GM12878 (cell line): ENCODE results near the gene NELL1. TPM values are rescaled to one million over a fixed set of nuclear protein-coding genes. Genes with fewer than 3 reads are reported as not detected.

Experiments
- ATAC-seq: fragments of 200-7000 bp; cut with Tn5 transposase; 3 replicates; pipeline ENCODE4 v1.9.1; 2020; ENCODE audit warnings: mild to moderate bottlenecking, moderate library complexity
- BruUV-seq: library from RNA; stranded (reverse); fragments of 400-500 nt; replicated peaks from 2 replicates; lab custom pipeline; 2021; lab: Mats Ljungman, UMichigan
- CTCF ChIA-PET: fragments of 300-600 bp; sonication (Branson Sonifier 250); formaldehyde crosslinking; extraction: SDS; loops from one replicate; lab custom pipeline; 2021; ENCODE audit warnings: inconsistent platforms; lab: Yijun Ruan, JAX
- POLR2A ChIA-PET: fragments of 350-600 bp; formaldehyde crosslinking; extraction: SDS; loops from one replicate; lab custom pipeline; 2021; ENCODE audit warnings: inconsistent platforms; lab: Charles Lee
- RAD21 ChIA-PET: fragments of 300-600 bp; sonication (Branson Sonifier 250); formaldehyde crosslinking; loops from one replicate; lab custom pipeline; 2023; ENCODE audit warnings: antibody characterized with exemption; ENCODE audit not compliant: unreplicated experiment; lab: Charles Lee
- SMC1A ChIA-PET: fragments of 300-600 bp; sonication (Branson Sonifier 250); formaldehyde crosslinking; loops from one replicate; lab custom pipeline; 2023; ENCODE audit not compliant: unreplicated experiment, uncharacterized antibody; lab: Charles Lee
- DNase-seq: peaks from one replicate; pipeline ENCODE4 v3.0.0-alpha.2; 2011; ENCODE audit warnings: low read depth, low spot score
- FAIRE-seq: peaks from 3 replicates; lab custom pipeline; 2011; peaks lifted over from hg19 to GRCh38; lab: Jason Lieb, UNC
- H2AFZ ChIP-seq: 2 replicates; pipeline ENCODE4 v1.6.0; 2011; ENCODE audit warnings: low read depth, low read length, control low read depth; ENCODE audit not compliant: control insufficient read depth
- H3K27ac ChIP-seq: 2 replicates; pipeline ENCODE4 v1.5.1; 2011; ENCODE audit warnings: control low read depth; ENCODE audit not compliant: control insufficient read depth, insufficient read depth
- H3K27me3 ChIP-seq, 2 experiments: replicated peaks in 1 of 2; 2 replicates each; pipeline versions ENCODE4 v1.6.0 to v1.6.1; 2011; ENCODE audit warnings: low read length in 1 of 2; ENCODE audit not compliant: control insufficient read depth in 2 of 2, insufficient read depth in 2 of 2
- H3K36me3 ChIP-seq, 2 experiments: 2 replicates each; pipeline ENCODE4 v1.5.1; 2011; ENCODE audit warnings: low read length in 1 of 2; ENCODE audit not compliant: control insufficient read depth in 2 of 2, insufficient read depth in 2 of 2
- H3K4me1 ChIP-seq: 2 replicates; pipeline ENCODE4 v1.6.1; 2011; ENCODE audit warnings: mild to moderate bottlenecking, low read length, moderate library complexity, mixed read lengths; ENCODE audit not compliant: control insufficient read depth, insufficient read depth
- H3K4me2 ChIP-seq: 2 replicates; pipeline ENCODE4 v1.6.0; 2011; ENCODE audit warnings: control low read depth; ENCODE audit not compliant: control insufficient read depth, insufficient read depth
- H3K4me3 ChIP-seq: fragments of 200-600 bp; sonication (generic); 2 replicates; pipeline ENCODE4 v1.5.1; 2016
- H3K79me2 ChIP-seq: 2 replicates; pipeline ENCODE4 v1.6.0; 2011; ENCODE audit warnings: low read length; ENCODE audit not compliant: control insufficient read depth, insufficient read depth
- H3K9ac ChIP-seq: 2 replicates; pipeline ENCODE4 v1.8.0; 2011; ENCODE audit warnings: low read length, control low read depth, mixed read lengths; ENCODE audit not compliant: control insufficient read depth, insufficient read depth
- H3K9me3 ChIP-seq: replicated peaks from 3 replicates; pipeline ENCODE4 v1.5.1; 2011; ENCODE audit warnings: mild to moderate bottlenecking, low read length; ENCODE audit not compliant: control insufficient read depth, insufficient read depth
- H4K20me1 ChIP-seq: 2 replicates; pipeline ENCODE4 v1.6.0; 2011; ENCODE audit not compliant: control insufficient read depth, insufficient read depth
- ASH2L ChIP-seq: fragments of 300-600, 200-600 bp; sonication (generic); IDR thresholded peaks from 2 replicates; pipeline ENCODE4 v1.6.1; 2017; ENCODE audit warnings: low read depth, mild to moderate bottlenecking, borderline replicate concordance
- BCL11A ChIP-seq: IDR thresholded peaks from 2 replicates; pipeline ENCODE4 v1.6.1; 2011; ENCODE audit warnings: low read depth, low read length
- EGR1 ChIP-seq, 2 experiments: IDR thresholded peaks; 1 replicate in 1 of 2; 2 replicates in 1 of 2; pipeline ENCODE4 v1.6.1; 2011 to 2012; ENCODE audit warnings: low read depth in 2 of 2, low read length in 2 of 2, borderline replicate concordance in 1 of 2, mild to moderate bottlenecking in 1 of 2, moderate library complexity in 1 of 2
- JUND ChIP-seq: IDR thresholded peaks from 2 replicates; pipeline ENCODE4 v1.6.1; 2012; ENCODE audit warnings: low read depth, mild to moderate bottlenecking, low read length, improper control_type of control experiment, moderate library complexity
- MXI1 ChIP-seq: fragments of 150-350 bp; IDR thresholded peaks from 2 replicates; pipeline ENCODE4 v1.6.1; 2011; ENCODE audit warnings: low read depth, mild to moderate bottlenecking, inconsistent platforms, low read length, improper control_type of control experiment
- NFYA ChIP-seq: IDR thresholded peaks from 2 replicates; pipeline ENCODE4 v1.6.1; 2011; ENCODE audit warnings: low read depth, mild to moderate bottlenecking, low read length, improper control_type of control experiment, borderline replicate concordance
- POLR2AphosphoS2 ChIP-seq: IDR thresholded peaks from 2 replicates; pipeline ENCODE4 v1.6.1; 2011; ENCODE audit warnings: low read depth, mild to moderate bottlenecking, low read length, improper control_type of control experiment, moderate library complexity
- SMARCA5 ChIP-seq: fragments of 450-650 bp; IDR thresholded peaks from 2 replicates; pipeline ENCODE4 v1.6.1; 2017; ENCODE audit warnings: mild to moderate bottlenecking
- SPI1 ChIP-seq: IDR thresholded peaks from 2 replicates; pipeline ENCODE4 v1.6.1; 2011; ENCODE audit warnings: low read depth, mild to moderate bottlenecking, low read length, moderate library complexity, borderline replicate concordance; ENCODE audit not compliant: insufficient read depth
- SREBF1 ChIP-seq: IDR thresholded peaks from 2 replicates; pipeline ENCODE4 v1.6.1; 2012; ENCODE audit warnings: mild to moderate bottlenecking, low read length
- SUPT20H ChIP-seq: IDR thresholded peaks from 2 replicates; pipeline ENCODE4 v1.6.1; 2011; ENCODE audit warnings: low read depth, mild to moderate bottlenecking, low read length, moderate library complexity, borderline replicate concordance; ENCODE audit not compliant: control insufficient read depth
- TBL1XR1 ChIP-seq: IDR thresholded peaks from 2 replicates; pipeline ENCODE4 v1.6.1; 2012; ENCODE audit warnings: low read depth, low read length, improper control_type of control experiment
- TCF3 ChIP-seq: IDR thresholded peaks from 2 replicates; pipeline ENCODE4 v1.6.1; 2012; ENCODE audit warnings: low read depth, mild to moderate bottlenecking, low read length, borderline replicate concordance; ENCODE audit not compliant: insufficient read depth
- TCF7 ChIP-seq: IDR thresholded peaks from 2 replicates; pipeline ENCODE4 v1.6.1; 2014; ENCODE audit warnings: antibody characterized with exemption, borderline replicate concordance
- WGBS: methylation state at CpG from one replicate; pipeline ENCODE4 v1.1.6; 2016; ENCODE audit warnings: low lambda C conversion rate; ENCODE audit not compliant: insufficient replicate concordance, insufficient coverage; ENCODE audit errors: missing lambda C conversion rate; 5-methylcytosine and 5-hydroxymethylcytosine counted together
- in situ Hi-C: fragments of 300-500 bp; cut with MboI; formaldehyde crosslinking; loops from 9 replicates; pipeline ENCODE4 v1.14.3; 2018; ENCODE audit warnings: mixed read lengths
- intact Hi-C: fragments of 100-400 bp; cut with micrococcal nuclease; formaldehyde crosslinking; loops from one replicate; pipeline ENCODE4 v1.14.2; 2022; ENCODE audit not compliant: unreplicated experiment
- polyA plus RNA-seq, 11 experiments: library from polyadenylated mRNA; depleted of rRNA in 4 of 11; unstranded in 6 of 11; stranded (reverse) in 5 of 11; fragments of >200 nt; fragmentation: Nextera tagmentation in 4 of 11; fragmentation: Illumina TruSeq in 1 of 11; extraction: Ambion mirVana in 4 of 11; extraction: Trizol in 1 of 11; gene quantifications; 1 replicate in 1 of 11; 2 replicates in 10 of 11; pipeline versions ENCODE4 v1.2.1 to v1.2.3, GENCODE V29; 2011 to 2016; ENCODE audit warnings: inconsistent platforms in 2 of 11, missing spikeins in 2 of 11, low read depth in 1 of 11
- total RNA-seq, 4 experiments: library from RNA; depleted of rRNA in 3 of 4; stranded (reverse); fragments of >200 nt in 3 of 4; fragmentation: Illumina TruSeq in 1 of 4; extraction: Trizol in 1 of 4; gene quantifications; 2 replicates each; pipeline versions ENCODE4 v1.2.1 to v1.2.3, GENCODE V29; 2013 to 2021
- TF ChIP-seq, protein P1 (sequence below): IDR thresholded peaks from 2 replicates; pipeline ENCODE4 v1.6.1; 2011; ENCODE audit warnings: borderline replicate concordance, low read depth, mild to moderate bottlenecking, moderate library complexity, mixed read lengths, low read length; ENCODE audit not compliant: insufficient read depth; ENCODE audit errors: extremely low read length
- TF ChIP-seq, protein P2 (sequence below): IDR thresholded peaks from 2 replicates; pipeline ENCODE4 v1.6.1; 2011; ENCODE audit warnings: low read depth, low read length, improper control_type of control experiment, borderline replicate concordance
- TF ChIP-seq, protein P3 (sequence below): fragments of 450-650 bp; formaldehyde crosslinking; IDR thresholded peaks from 2 replicates; pipeline ENCODE4 v1.4.0; 2020; ENCODE audit warnings: mild to moderate bottlenecking, moderate library complexity

The NELL1 gene
- total and polyA plus RNA-seq, 10 of the 15 experiments (the other 5 are each of a cell fraction or from before 2014, with no cell fraction given) = 0.02 to 0.12 TPM; not detected in 8

DNA sequence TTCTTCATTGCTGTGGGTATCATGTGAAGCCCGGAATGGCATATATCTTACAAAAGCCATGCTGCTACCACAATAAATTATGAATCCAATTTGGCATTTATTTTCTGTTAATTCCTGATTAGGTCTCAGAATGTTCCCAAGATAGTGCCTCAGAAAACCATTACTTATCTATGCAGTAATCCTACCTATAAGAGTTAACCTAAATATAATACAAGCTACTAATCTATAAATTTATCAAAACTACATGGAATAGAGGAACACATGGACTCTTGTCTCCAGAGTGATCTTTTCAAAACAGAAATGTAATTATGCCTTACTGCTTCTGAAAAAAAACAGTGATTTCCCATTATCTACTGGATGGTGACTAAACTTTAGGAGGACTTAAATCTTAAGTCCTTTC, 835.7 kb downstream of the NELL1 start:
- RAD21 ChIA-PET = no interaction called here
- no peak for TF ChIP-seq TBL1XR1
- TF ChIP-seq NFYA = no peak
- no peak for TF ChIP-seq TCF7
- TF ChIP-seq SMARCA5 = no peak
- TF ChIP-seq, protein P1, sequence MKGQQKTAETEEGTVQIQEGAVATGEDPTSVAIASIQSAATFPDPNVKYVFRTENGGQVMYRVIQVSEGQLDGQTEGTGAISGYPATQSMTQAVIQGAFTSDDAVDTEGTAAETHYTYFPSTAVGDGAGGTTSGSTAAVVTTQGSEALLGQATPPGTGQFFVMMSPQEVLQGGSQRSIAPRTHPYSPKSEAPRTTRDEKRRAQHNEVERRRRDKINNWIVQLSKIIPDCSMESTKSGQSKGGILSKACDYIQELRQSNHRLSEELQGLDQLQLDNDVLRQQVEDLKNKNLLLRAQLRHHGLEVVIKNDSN = no peak
- no peak for TF ChIP-seq ASH2L
- no peak for TF ChIP-seq JUND
- TF ChIP-seq POLR2AphosphoS2 = no peak
- no peak for TF ChIP-seq MXI1
- TF ChIP-seq BCL11A = no peak
- no peak for TF ChIP-seq SREBF1
- TF ChIP-seq, protein P2, sequence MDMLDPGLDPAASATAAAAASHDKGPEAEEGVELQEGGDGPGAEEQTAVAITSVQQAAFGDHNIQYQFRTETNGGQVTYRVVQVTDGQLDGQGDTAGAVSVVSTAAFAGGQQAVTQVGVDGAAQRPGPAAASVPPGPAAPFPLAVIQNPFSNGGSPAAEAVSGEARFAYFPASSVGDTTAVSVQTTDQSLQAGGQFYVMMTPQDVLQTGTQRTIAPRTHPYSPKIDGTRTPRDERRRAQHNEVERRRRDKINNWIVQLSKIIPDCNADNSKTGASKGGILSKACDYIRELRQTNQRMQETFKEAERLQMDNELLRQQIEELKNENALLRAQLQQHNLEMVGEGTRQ = no peak
- TF ChIP-seq, protein P3, sequence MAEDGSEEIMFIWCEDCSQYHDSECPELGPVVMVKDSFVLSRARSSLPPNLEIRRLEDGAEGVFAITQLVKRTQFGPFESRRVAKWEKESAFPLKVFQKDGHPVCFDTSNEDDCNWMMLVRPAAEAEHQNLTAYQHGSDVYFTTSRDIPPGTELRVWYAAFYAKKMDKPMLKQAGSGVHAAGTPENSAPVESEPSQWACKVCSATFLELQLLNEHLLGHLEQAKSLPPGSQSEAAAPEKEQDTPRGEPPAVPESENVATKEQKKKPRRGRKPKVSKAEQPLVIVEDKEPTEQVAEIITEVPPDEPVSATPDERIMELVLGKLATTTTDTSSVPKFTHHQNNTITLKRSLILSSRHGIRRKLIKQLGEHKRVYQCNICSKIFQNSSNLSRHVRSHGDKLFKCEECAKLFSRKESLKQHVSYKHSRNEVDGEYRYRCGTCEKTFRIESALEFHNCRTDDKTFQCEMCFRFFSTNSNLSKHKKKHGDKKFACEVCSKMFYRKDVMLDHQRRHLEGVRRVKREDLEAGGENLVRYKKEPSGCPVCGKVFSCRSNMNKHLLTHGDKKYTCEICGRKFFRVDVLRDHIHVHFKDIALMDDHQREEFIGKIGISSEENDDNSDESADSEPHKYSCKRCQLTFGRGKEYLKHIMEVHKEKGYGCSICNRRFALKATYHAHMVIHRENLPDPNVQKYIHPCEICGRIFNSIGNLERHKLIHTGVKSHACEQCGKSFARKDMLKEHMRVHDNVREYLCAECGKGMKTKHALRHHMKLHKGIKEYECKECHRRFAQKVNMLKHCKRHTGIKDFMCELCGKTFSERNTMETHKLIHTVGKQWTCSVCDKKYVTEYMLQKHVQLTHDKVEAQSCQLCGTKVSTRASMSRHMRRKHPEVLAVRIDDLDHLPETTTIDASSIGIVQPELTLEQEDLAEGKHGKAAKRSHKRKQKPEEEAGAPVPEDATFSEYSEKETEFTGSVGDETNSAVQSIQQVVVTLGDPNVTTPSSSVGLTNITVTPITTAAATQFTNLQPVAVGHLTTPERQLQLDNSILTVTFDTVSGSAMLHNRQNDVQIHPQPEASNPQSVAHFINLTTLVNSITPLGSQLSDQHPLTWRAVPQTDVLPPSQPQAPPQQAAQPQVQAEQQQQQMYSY (CRISPR knock-in tag) = no peak
- TF ChIP-seq SUPT20H = no peak
- TF ChIP-seq SPI1 = no peak
- TF ChIP-seq EGR1 (IDR thresholded peaks at IDR 0.05; ENCODE audit: borderline replicate concordance in 1 of 2, low read depth in 2 of 2, low read length in 2 of 2) = no peak
- TF ChIP-seq TCF3 = no peak

More for the DNA sequence above, 835.7 kb downstream of the NELL1 start:
- Histone ChIP-seq H3K4me1 (no peaks in the 10 kb centered on the region), H3K27me3 (no peaks in the 10 kb centered on the region), H2AFZ (no peak overlapping the region), H3K4me3 (no peak overlapping the region), H3K9ac (no peak overlapping the region), H3K79me2 (no peaks in the 10 kb centered on the region), H3K4me2 (no peak overlapping the region), H3K9me3 (no peaks in the 10 kb centered on the region), H3K27ac (no peak overlapping the region), H4K20me1 (no peaks in the 10 kb centered on the region), H3K36me3 (no peaks in the 10 kb centered on the region)
- DNase-seq (no peak), FAIRE-seq (no peak), ATAC-seq (no peak)
- no TSS peak for BruUV-seq
- in situ Hi-C loops (no loop called here), intact Hi-C loops (no loop called here)
- SMC1A ChIA-PET = interaction anchor here (1.6 to 1.8 kb wide), 2 partner anchors 10 to 12 kb away, joined by 4 to 5 read pairs; no protein-coding TSS in a partner anchor
- POLR2A ChIA-PET = no interaction called here
- CTCF ChIA-PET = interaction anchor here (1.0 kb wide), 1 partner anchor 10 kb away, joined by 3 read pairs; no protein-coding TSS in a partner anchor
- 30% methylated on average over 1 of the region's 1 CpG for WGBS
